Measurements from ENCODE around the gene PDE3A. TPM values are rescaled to one million over a fixed set of nuclear protein-coding genes. Genes with fewer than 3 reads are reported as not detected.

The PDE3A gene
- polyA plus RNA-seq, 1 experiment: 3.5 TPM

DNA sequence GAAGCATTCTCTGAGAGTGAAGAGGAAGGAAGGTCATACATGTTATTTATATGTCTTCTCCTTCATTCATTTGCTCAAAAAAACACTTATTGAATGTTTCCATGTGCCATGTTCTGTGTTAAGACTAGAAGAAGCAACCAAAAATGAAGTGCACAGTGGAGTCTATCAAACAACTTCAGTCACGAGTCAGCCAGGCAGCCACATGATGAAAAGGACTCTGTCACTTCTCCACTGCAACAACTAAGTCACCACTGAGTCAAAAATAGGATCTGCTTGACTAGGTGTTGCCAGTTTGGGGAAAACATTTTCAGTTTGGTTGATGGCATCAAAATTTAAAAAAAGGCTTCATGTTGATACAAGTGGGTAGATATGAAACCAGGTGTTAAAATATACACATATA lies 142.5 kb downstream of the PDE3A start:
- Histone ChIP-seq H3K4me3 (ENCODE audit: low read depth, low read length) (no peak overlapping the region), H3K27me3 (ENCODE audit: control insufficient read depth, insufficient read depth, low read length) (no peaks in the 10 kb centered on the region), H3K36me3 (ENCODE audit: control insufficient read depth, insufficient read depth, low read length) (no peaks in the 10 kb centered on the region)
- DNase-seq (ENCODE audit: low read depth): no peak
- ChIA-PET CTCF (no interaction called here), POLR2A (no interaction called here)
- TF ChIP-seq, protein P1, sequence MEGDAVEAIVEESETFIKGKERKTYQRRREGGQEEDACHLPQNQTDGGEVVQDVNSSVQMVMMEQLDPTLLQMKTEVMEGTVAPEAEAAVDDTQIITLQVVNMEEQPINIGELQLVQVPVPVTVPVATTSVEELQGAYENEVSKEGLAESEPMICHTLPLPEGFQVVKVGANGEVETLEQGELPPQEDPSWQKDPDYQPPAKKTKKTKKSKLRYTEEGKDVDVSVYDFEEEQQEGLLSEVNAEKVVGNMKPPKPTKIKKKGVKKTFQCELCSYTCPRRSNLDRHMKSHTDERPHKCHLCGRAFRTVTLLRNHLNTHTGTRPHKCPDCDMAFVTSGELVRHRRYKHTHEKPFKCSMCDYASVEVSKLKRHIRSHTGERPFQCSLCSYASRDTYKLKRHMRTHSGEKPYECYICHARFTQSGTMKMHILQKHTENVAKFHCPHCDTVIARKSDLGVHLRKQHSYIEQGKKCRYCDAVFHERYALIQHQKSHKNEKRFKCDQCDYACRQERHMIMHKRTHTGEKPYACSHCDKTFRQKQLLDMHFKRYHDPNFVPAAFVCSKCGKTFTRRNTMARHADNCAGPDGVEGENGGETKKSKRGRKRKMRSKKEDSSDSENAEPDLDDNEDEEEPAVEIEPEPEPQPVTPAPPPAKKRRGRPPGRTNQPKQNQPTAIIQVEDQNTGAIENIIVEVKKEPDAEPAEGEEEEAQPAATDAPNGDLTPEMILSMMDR (IDR thresholded peaks at IDR 0.05; ENCODE audit: insufficient read depth, low read depth, low read length): no peak

DNA sequence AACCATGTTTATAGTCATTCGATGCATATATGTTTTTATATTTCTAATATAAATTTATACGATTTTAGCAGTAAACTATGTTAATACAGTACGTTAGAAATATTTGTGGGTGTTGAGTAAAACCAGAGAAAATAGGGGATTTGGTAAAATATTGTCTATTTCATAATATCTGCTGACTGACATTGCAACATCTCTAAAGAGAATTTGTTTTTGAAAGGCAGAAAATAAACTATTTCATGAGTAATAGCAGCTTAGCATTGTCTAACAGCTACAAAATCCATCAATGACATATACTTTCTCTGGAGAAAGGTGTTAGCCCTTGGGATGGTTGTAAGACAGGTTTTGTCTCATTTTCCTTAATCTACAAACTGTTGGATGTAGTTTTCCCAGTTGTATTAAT lies 144.9 kb downstream of the PDE3A start:
- no peak for DNase-seq (ENCODE audit: low read depth)
- ChIA-PET POLR2A (no interaction called here), CTCF (no interaction called here)
- H3K36me3 ChIP-seq (ENCODE audit: control insufficient read depth, insufficient read depth, low read length): no peaks in the 10 kb centered on the region
- no peaks in the 10 kb centered on the region for H3K27me3 ChIP-seq (ENCODE audit: control insufficient read depth, insufficient read depth, low read length)
- TF ChIP-seq, protein P1 (IDR thresholded peaks at IDR 0.05; ENCODE audit: insufficient read depth, low read depth, low read length): no peak
- H3K4me3 ChIP-seq (ENCODE audit: low read depth, low read length): no peak overlapping the region

DNA sequence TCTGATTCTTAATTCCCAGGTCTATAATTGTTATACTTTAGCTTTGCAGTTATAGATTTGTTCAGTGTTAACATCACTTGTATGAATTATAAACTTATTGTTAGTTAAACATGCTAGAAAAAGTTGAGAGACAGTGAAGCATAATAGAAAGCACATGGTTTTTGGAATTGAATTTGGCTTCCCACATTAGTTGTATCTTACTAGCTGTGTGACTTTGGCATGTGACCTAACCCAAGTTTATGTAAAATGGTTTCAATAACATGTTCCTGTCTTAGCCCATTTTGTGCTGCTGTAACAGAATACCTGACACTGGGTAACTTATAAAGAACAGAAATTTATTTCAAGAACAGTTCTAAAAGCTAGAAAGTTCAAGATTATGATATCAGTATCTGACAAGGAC lies 146.3 kb downstream of the PDE3A start:
- no peak for DNase-seq (ENCODE audit: low read depth)
- ChIA-PET CTCF (interaction anchor here (1.1 kb wide), 1 partner anchor 206 kb away, joined by 4 read pairs; no protein-coding TSS in a partner anchor), POLR2A (no interaction called here)
- no peak overlapping the region for H3K4me3 ChIP-seq (ENCODE audit: low read depth, low read length)
- H3K36me3 ChIP-seq (ENCODE audit: control insufficient read depth, insufficient read depth, low read length): no peaks in the 10 kb centered on the region
- no peaks in the 10 kb centered on the region for H3K27me3 ChIP-seq (ENCODE audit: control insufficient read depth, insufficient read depth, low read length)
- TF ChIP-seq, protein P1 (IDR thresholded peaks at IDR 0.05; ENCODE audit: insufficient read depth, low read depth, low read length): no peak

DNA sequence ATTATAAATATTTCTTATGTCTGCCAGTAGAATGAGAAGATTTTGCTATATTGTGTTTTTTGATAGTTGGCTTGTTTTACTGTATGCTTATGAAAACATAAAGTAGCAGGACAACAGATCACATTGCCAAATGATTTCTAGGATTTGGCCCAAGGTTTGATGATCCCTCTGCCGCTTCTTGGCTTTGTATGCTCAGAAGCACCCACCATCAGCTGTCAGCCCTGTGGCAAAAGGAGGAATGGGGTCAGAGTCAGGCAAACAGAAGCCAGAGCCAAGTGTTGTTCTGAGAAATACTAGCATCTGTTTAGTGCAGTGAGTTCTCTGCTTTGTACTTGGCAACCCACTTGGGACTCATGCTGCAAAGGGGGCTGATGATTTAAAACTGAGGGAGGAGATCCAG lies 152.2 kb downstream of the PDE3A start:
- TF ChIP-seq, protein P1 (IDR thresholded peaks at IDR 0.05; ENCODE audit: insufficient read depth, low read depth, low read length): no peak
- Histone ChIP-seq H3K36me3 (ENCODE audit: control insufficient read depth, insufficient read depth, low read length) (no peaks in the 10 kb centered on the region), H3K27me3 (ENCODE audit: control insufficient read depth, insufficient read depth, low read length) (no peaks in the 10 kb centered on the region), H3K4me3 (ENCODE audit: low read depth, low read length) (no peak overlapping the region)
- DNase-seq (ENCODE audit: low read depth): no peak
- ChIA-PET CTCF (no interaction called here), POLR2A (no interaction called here)

DNA sequence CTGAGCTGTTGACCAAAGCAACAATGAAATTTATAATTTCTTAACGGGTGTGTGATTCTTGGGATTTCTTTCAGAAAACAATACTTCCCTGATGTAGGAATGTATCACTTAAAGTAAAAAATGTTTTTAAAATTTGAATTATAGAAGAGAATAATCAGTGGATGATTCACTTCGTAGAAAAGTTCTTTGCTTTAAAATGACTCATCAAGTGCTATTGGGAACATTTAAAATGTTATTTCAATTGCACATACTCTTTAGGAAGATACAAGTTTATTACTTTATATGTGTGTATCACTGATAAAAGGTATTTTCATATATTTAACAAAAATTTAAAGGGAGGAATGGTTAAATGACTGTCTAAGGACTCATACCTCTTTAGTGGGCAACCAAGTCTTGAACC lies 155.3 kb downstream of the PDE3A start:
- CTCF ChIA-PET: interaction anchor here (0.6 to 1.4 kb wide), 2 partner anchors 15 to 25 kb away, joined by 3 read pairs; no protein-coding TSS in a partner anchor
- Histone ChIP-seq H3K27me3 (ENCODE audit: control insufficient read depth, insufficient read depth, low read length) (no peaks in the 10 kb centered on the region), H3K36me3 (ENCODE audit: control insufficient read depth, insufficient read depth, low read length) (no peaks in the 10 kb centered on the region), H3K4me3 (ENCODE audit: low read depth, low read length) (no peak overlapping the region)
- TF ChIP-seq, protein P1 (IDR thresholded peaks at IDR 0.05; ENCODE audit: insufficient read depth, low read depth, low read length): no peak
- no peak for DNase-seq (ENCODE audit: low read depth)
- POLR2A ChIA-PET: interaction anchor here (0.6 kb wide), 1 partner anchor 537 kb away, joined by 3 read pairs; no protein-coding TSS in a partner anchor
